Measurements from ENCODE around the gene DLG5. TPM values are rescaled to one million over a fixed set of nuclear protein-coding genes. Genes with fewer than 3 reads are reported as not detected.

The DLG5 gene
- polyA plus RNA-seq, 4 donors = 7.8 to 35.9 (median 11.4) TPM

DNA sequence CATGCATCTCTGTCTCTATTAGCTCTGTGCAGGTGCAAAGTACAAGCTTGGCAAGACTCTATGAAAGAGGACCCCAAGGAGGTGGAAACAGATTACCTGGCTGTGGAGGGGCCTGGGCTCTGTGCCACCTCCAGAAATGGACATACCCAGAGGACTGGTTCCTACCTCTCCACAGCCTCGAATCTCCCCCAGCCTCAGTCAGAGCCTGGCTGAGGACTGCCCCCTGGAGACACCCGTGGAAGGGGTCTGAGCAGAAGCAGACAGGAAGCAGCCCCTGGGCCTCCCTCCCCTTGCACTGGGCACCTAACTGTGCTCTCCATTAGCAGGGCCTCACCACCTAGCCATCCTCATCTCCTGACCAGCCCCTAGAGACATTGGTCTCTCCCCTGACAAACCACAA lies 92.0 kb downstream of the DLG5 start:
- Histone ChIP-seq H3K4me3 (ENCODE audit: low read depth in 1 of 3, low read length in 3 of 3) (no peak overlapping the region), H3K4me1 (ENCODE audit: control insufficient read depth in 3 of 3, insufficient read depth in 2 of 3, low read depth in 1 of 3, low read length in 2 of 3) (peaks cover 0 to 5% (median 0%) of the 10 kb centered on the region in 3 donors), H3K36me3 (ENCODE audit: control insufficient read depth in 3 of 3, insufficient read depth in 2 of 3, low read depth in 1 of 3, low read length in 3 of 3) (peaks cover 4 to 88% (median 17%) of the 10 kb centered on the region in 3 donors), H3K27me3 (ENCODE audit: control insufficient read depth in 3 of 3, insufficient read depth in 3 of 3, low read length in 3 of 3) (no peaks in the 10 kb centered on the region), H3K27ac (ENCODE audit: low read depth in 1 of 3, low read length in 2 of 3) (no peak overlapping the region), H3K9me3 (ENCODE audit: control insufficient read depth in 2 of 2, insufficient read depth in 1 of 2, low read depth in 1 of 2, low read length in 1 of 2) (no peaks in the 10 kb centered on the region)
- FAIRE-seq (no peak), DNase-seq (no peak)
- 71 to 82% (median 79%) methylated on average over 2 of the region's 2 CpGs for WGBS, 3 donors

DNA sequence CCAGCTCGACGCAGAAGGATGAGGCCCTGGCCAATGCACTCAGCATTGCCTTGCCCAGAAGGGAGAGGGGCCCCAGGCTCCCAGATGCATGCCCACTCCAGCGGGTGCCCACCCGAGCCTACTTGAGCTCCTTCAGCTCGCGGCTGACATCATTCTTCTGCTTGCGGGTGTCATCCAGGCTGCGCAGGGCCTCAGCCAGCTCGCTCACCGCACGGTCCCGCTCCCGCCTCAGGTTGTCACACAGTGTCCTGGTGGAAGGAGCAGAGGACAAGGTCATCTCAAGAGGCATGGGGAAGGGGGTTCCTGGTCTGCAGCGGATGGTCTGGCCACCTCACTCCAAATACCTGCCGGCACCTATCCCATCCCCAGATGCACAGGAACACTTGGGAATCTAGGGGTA lies 92.8 kb downstream of the DLG5 start:
- no peak for DNase-seq
- peaks cover 0 to 5% (median 0%) of the 10 kb centered on the region in 3 donors for H3K4me1 ChIP-seq (ENCODE audit: control insufficient read depth in 3 of 3, insufficient read depth in 2 of 3, low read depth in 1 of 3, low read length in 2 of 3)
- FAIRE-seq = no peak
- H3K27ac ChIP-seq (ENCODE audit: low read depth in 1 of 3, low read length in 2 of 3) = no peak overlapping the region
- no peak overlapping the region for H3K4me3 ChIP-seq (ENCODE audit: low read depth in 1 of 3, low read length in 3 of 3)
- WGBS, 3 donors = 96 to 98% (median 97%) methylated on average over 15 of the region's 15 CpGs
- no peaks in the 10 kb centered on the region for H3K27me3 ChIP-seq (ENCODE audit: control insufficient read depth in 3 of 3, insufficient read depth in 3 of 3, low read length in 3 of 3)
- H3K36me3 ChIP-seq (ENCODE audit: control insufficient read depth in 3 of 3, insufficient read depth in 2 of 3, low read depth in 1 of 3, low read length in 3 of 3) = peaks cover 4 to 89% (median 17%) of the 10 kb centered on the region in 3 donors
- H3K9me3 ChIP-seq (ENCODE audit: control insufficient read depth in 2 of 2, insufficient read depth in 1 of 2, low read depth in 1 of 2, low read length in 1 of 2) = no peaks in the 10 kb centered on the region

DNA sequence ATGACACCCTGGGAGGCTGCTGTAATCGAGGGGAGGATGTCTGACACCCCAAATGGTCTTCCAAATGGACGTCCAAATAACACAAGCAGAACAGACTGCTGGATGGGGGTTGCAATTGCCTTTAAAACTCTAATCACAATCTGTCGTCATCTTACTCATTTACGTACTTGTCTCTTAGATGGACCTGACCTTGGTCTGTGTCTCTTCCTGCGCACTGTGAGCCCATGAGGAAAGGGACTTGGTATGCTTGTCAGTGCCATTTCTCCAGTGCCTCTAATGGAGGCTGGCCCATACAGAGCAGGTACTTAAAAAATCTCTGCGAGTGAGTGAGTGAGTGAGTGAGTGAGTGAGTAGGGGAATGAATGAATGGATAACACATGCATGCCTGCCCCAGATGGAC lies 93.3 kb downstream of the DLG5 start:
- no peak overlapping the region for H3K27ac ChIP-seq (ENCODE audit: low read depth in 1 of 3, low read length in 2 of 3)
- FAIRE-seq (no peak), DNase-seq (no peak)
- peaks cover 4 to 89% (median 15%) of the 10 kb centered on the region in 3 donors for H3K36me3 ChIP-seq (ENCODE audit: control insufficient read depth in 3 of 3, insufficient read depth in 2 of 3, low read depth in 1 of 3, low read length in 3 of 3)
- H3K9me3 ChIP-seq (ENCODE audit: control insufficient read depth in 2 of 2, insufficient read depth in 1 of 2, low read depth in 1 of 2, low read length in 1 of 2) = no peaks in the 10 kb centered on the region
- no peaks in the 10 kb centered on the region for H3K27me3 ChIP-seq (ENCODE audit: control insufficient read depth in 3 of 3, insufficient read depth in 3 of 3, low read length in 3 of 3)
- 87 to 95% (median 93%) methylated on average over 6 of the region's 6 CpGs for WGBS, 3 donors
- H3K4me3 ChIP-seq (ENCODE audit: low read depth in 1 of 3, low read length in 3 of 3) = no peak overlapping the region
- H3K4me1 ChIP-seq (ENCODE audit: control insufficient read depth in 3 of 3, insufficient read depth in 2 of 3, low read depth in 1 of 3, low read length in 2 of 3) = peaks cover 0 to 5% (median 0%) of the 10 kb centered on the region in 3 donors

DNA sequence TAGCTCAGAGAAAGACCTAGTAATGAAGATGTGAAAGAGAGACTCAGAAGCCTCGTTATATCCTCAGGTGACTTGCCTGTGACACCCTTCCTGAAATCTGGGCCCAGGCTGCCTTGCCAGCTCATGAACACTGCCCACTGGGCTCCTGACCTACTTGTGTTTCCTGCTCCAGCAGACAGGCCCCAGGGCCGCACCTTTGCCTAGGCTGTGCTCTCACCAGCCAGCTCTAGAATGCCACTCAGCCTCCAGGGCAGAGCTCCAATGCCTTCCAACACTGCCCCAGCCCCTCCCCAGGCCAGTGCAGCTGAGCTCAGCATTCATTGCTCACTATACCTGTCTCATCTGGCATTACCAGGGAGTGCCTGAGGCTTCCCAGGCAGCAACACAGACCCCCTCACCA lies 94.3 kb downstream of the DLG5 start:
- FAIRE-seq (no peak), DNase-seq (no peak)
- Histone ChIP-seq H3K9me3 (ENCODE audit: control insufficient read depth in 2 of 2, insufficient read depth in 1 of 2, low read depth in 1 of 2, low read length in 1 of 2) (no peaks in the 10 kb centered on the region), H3K36me3 (ENCODE audit: control insufficient read depth in 3 of 3, insufficient read depth in 2 of 3, low read depth in 1 of 3, low read length in 3 of 3) (peaks cover 4 to 83% (median 15%) of the 10 kb centered on the region in 3 donors), H3K4me3 (ENCODE audit: low read depth in 1 of 3, low read length in 3 of 3) (no peak overlapping the region), H3K4me1 (ENCODE audit: control insufficient read depth in 3 of 3, insufficient read depth in 2 of 3, low read depth in 1 of 3, low read length in 2 of 3) (peaks cover 0 to 5% (median 0%) of the 10 kb centered on the region in 3 donors), H3K27me3 (ENCODE audit: control insufficient read depth in 3 of 3, insufficient read depth in 3 of 3, low read length in 3 of 3) (no peaks in the 10 kb centered on the region), H3K27ac (ENCODE audit: low read depth in 1 of 3, low read length in 2 of 3) (no peak overlapping the region)
- WGBS, 3 donors = 65 to 88% (median 74%) methylated on average over 2 of the region's 2 CpGs

DNA sequence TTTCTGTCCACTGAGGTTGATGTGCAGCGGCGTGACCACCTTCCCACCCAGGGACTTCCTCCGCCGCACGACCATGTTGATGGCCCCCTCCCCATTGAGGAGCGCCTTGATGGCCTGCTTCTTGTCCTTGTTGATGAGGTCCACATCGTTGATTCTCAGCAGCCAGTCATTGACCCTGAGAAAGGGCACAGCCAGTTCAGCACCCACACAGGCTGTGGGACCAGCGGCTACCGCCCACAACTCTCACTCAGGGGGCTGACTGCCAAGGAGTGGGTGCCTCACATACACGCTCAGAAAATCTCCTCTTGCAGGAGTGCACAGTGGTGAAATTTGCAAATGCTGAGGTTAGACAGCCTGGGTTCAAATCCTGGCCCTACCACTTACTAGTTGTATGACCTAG lies 97.2 kb downstream of the DLG5 start:
- FAIRE-seq (no peak), DNase-seq (no peak)
- H3K27me3 ChIP-seq (ENCODE audit: control insufficient read depth in 3 of 3, insufficient read depth in 3 of 3, low read length in 3 of 3) = no peaks in the 10 kb centered on the region
- peaks cover 4 to 81% (median 15%) of the 10 kb centered on the region in 3 donors for H3K36me3 ChIP-seq (ENCODE audit: control insufficient read depth in 3 of 3, insufficient read depth in 2 of 3, low read depth in 1 of 3, low read length in 3 of 3)
- H3K4me1 ChIP-seq (ENCODE audit: control insufficient read depth in 3 of 3, insufficient read depth in 2 of 3, low read depth in 1 of 3, low read length in 2 of 3) = peaks cover 0 to 3% (median 0%) of the 10 kb centered on the region in 3 donors
- H3K4me3 ChIP-seq (ENCODE audit: low read depth in 1 of 3, low read length in 3 of 3) = no peak overlapping the region
- H3K27ac ChIP-seq (ENCODE audit: low read depth in 1 of 3, low read length in 2 of 3) = no peak overlapping the region
- H3K9me3 ChIP-seq (ENCODE audit: control insufficient read depth in 2 of 2, insufficient read depth in 1 of 2, low read depth in 1 of 2, low read length in 1 of 2) = no peaks in the 10 kb centered on the region
- WGBS, 3 donors = 91% methylated on average over 10 of the region's 10 CpGs

DNA sequence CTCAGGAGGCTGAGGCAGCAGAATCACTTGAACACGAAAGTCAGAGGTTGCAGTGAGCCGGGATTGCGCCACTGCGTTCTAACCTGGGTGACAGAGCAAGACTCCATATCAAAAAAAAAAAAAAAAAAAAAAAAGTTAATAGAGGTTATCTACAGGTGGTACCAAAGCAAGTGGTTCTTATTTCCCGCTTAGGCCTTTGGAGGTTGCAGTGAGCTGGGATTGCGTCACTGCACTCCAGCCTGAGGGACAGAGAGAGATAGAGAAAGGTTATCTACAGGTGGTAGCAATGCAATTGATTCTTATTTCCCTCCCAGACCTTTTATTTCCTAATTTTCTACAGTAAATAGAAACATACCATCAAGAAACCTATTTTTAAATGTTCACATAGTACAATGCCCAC lies 98.2 kb downstream of the DLG5 start:
- Histone ChIP-seq H3K4me3 (ENCODE audit: low read depth in 1 of 3, low read length in 3 of 3) (no peak overlapping the region), H3K27ac (ENCODE audit: low read depth in 1 of 3, low read length in 2 of 3) (no peak overlapping the region), H3K27me3 (ENCODE audit: control insufficient read depth in 3 of 3, insufficient read depth in 3 of 3, low read length in 3 of 3) (no peaks in the 10 kb centered on the region), H3K36me3 (ENCODE audit: control insufficient read depth in 3 of 3, insufficient read depth in 2 of 3, low read depth in 1 of 3, low read length in 3 of 3) (peaks cover 0 to 81% (median 13%) of the 10 kb centered on the region in 3 donors), H3K4me1 (ENCODE audit: control insufficient read depth in 3 of 3, insufficient read depth in 2 of 3, low read depth in 1 of 3, low read length in 2 of 3) (peaks cover 0 to 3% (median 0%) of the 10 kb centered on the region in 3 donors), H3K9me3 (ENCODE audit: control insufficient read depth in 2 of 2, insufficient read depth in 1 of 2, low read depth in 1 of 2, low read length in 1 of 2) (no peaks in the 10 kb centered on the region)
- no peak for DNase-seq
- no peak for FAIRE-seq
- WGBS, 3 donors = 85 to 96% (median 91%) methylated on average over 6 of the region's 6 CpGs

DNA sequence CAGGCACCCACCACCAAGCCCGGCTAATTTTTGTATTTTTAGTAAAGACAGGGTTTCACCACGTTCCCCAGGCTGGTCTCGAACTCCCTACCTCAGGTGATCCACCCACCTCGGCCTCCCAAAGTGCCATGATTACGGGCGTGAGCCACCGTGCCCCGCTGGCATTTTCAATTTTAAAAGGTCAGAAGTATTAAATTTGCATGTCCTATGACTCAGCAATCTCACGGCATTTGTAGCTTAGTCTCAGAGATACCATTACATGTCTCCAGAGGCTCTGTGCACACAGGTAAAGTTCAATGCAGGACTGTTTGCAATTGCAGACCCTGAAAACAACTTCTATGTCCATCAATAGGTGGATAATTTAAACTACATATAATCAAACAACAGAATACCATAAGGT lies 99.2 kb downstream of the DLG5 start:
- Histone ChIP-seq H3K36me3 (ENCODE audit: control insufficient read depth in 3 of 3, insufficient read depth in 2 of 3, low read depth in 1 of 3, low read length in 3 of 3) (peaks cover 0 to 72% (median 9%) of the 10 kb centered on the region in 3 donors), H3K27ac (ENCODE audit: low read depth in 1 of 3, low read length in 2 of 3) (no peak overlapping the region), H3K9me3 (ENCODE audit: control insufficient read depth in 2 of 2, insufficient read depth in 1 of 2, low read depth in 1 of 2, low read length in 1 of 2) (no peaks in the 10 kb centered on the region), H3K4me1 (ENCODE audit: control insufficient read depth in 3 of 3, insufficient read depth in 2 of 3, low read depth in 1 of 3, low read length in 2 of 3) (peaks cover 0 to 3% (median 0%) of the 10 kb centered on the region in 3 donors), H3K4me3 (ENCODE audit: low read depth in 1 of 3, low read length in 3 of 3) (no peak overlapping the region), H3K27me3 (ENCODE audit: control insufficient read depth in 3 of 3, insufficient read depth in 3 of 3, low read length in 3 of 3) (no peaks in the 10 kb centered on the region)
- FAIRE-seq (no peak), DNase-seq (no peak)
- WGBS, 3 donors = 71 to 80% (median 79%) methylated on average over 9 of the region's 9 CpGs

DNA sequence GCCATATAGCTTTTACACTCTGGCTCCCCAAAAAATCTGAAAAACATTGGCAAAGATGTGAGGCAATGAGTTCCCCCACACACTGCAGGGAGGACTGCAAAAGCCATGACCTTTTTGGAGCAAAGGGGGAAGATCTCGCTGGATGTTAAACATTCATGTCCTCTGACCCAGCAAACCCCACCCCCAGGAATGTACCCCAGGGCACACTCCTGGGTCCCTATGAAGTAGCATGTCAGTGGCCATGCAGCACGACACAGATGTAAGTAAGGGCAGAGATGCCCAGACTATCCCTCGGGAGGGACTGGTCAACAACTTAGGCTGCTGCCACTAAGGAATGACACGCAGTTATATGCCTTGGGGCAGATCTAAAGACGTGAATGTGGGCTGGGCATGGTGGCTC lies 100.6 kb downstream of the DLG5 start:
- no peak overlapping the region for H3K27ac ChIP-seq (ENCODE audit: low read depth in 1 of 3, low read length in 2 of 3)
- H3K27me3 ChIP-seq (ENCODE audit: control insufficient read depth in 3 of 3, insufficient read depth in 3 of 3, low read length in 3 of 3) = no peaks in the 10 kb centered on the region
- DNase-seq (no peak), FAIRE-seq (no peak)
- peaks cover 3 to 77% (median 9%) of the 10 kb centered on the region in 3 donors for H3K36me3 ChIP-seq (ENCODE audit: control insufficient read depth in 3 of 3, insufficient read depth in 2 of 3, low read depth in 1 of 3, low read length in 3 of 3)
- H3K4me1 ChIP-seq (ENCODE audit: control insufficient read depth in 3 of 3, insufficient read depth in 2 of 3, low read depth in 1 of 3, low read length in 2 of 3) = peaks cover 0 to 3% (median 0%) of the 10 kb centered on the region in 3 donors
- WGBS, 3 donors = 84 to 87% (median 85%) methylated on average over 5 of the region's 5 CpGs
- no peak overlapping the region for H3K4me3 ChIP-seq (ENCODE audit: low read depth in 1 of 3, low read length in 3 of 3)
- no peaks in the 10 kb centered on the region for H3K9me3 ChIP-seq (ENCODE audit: control insufficient read depth in 2 of 2, insufficient read depth in 1 of 2, low read depth in 1 of 2, low read length in 1 of 2)

DNA sequence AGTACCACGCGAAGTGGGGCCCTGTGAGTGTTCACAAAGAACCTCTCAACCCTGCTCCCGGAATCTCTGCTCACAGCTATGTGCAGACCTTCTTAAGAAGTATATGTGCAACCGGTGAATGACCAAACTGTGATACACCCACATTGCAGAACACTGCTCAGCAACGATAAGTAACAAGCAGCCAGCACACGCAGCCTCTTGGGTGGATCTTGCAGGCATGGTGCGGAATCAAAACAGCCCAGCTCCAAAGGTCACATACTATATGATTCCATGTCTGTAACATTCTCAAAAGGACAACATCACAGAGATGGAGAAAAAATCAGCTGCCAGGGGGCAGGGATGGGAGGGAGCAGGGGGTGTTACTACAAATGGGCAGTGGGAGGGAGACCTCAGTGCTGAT lies 101.6 kb downstream of the DLG5 start:
- FAIRE-seq (no peak), DNase-seq (peak; percentile 70 to 81)

More for the DNA sequence above, 101.6 kb downstream of the DLG5 start:
- H3K4me1 ChIP-seq (ENCODE audit: control insufficient read depth in 3 of 3, insufficient read depth in 2 of 3, low read depth in 1 of 3, low read length in 2 of 3) = peaks cover 0 to 3% (median 0%) of the 10 kb centered on the region in 3 donors
- 38 to 77% (median 64%) methylated on average over 7 of the region's 7 CpGs for WGBS, 3 donors
- no peak overlapping the region for H3K4me3 ChIP-seq (ENCODE audit: low read depth in 1 of 3, low read length in 3 of 3)
- H3K36me3 ChIP-seq (ENCODE audit: control insufficient read depth in 3 of 3, insufficient read depth in 2 of 3, low read depth in 1 of 3, low read length in 3 of 3) = peaks cover 3 to 77% (median 13%) of the 10 kb centered on the region in 3 donors
- no peaks in the 10 kb centered on the region for H3K9me3 ChIP-seq (ENCODE audit: control insufficient read depth in 2 of 2, insufficient read depth in 1 of 2, low read depth in 1 of 2, low read length in 1 of 2)
- H3K27me3 ChIP-seq (ENCODE audit: control insufficient read depth in 3 of 3, insufficient read depth in 3 of 3, low read length in 3 of 3) = no peaks in the 10 kb centered on the region
- H3K27ac ChIP-seq (ENCODE audit: low read depth in 1 of 3, low read length in 2 of 3) = peak overlapping the region in 1 of 3 donors; percentile 32

All from small intestine (tissue), 7 donors.